ENCODE results near the gene FOXO4.

FOXO4 gene

DNA sequence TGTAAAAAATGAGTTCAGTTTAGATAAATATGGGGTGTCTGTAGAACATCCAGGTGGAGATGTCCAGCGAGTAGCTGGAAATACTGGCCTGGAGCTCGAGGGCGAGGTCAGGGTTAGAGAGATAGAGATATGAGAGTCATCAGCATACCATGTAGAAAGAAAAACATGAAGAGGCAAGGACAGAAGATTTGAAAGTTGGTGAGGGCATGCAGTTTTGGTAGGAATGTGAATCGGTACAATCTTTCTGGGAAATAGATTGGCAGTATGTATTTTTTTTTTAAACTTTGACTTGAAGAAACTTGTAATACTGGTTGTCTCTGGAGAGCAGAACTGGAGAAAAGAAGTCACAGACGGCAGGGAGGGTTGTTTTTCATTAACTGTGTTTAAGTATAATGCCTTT lies 25.1 kb upstream of the FOXO4 start:
- no peak for TF ChIP-seq EZH2 (optimal IDR thresholded peaks at IDR 0.05; ENCODE audit: low read depth, low read length)
- no peak for TF ChIP-seq EZH2phosphoT487 (IDR thresholded peaks at IDR 0.05; ENCODE audit: low read length)
- TF ChIP-seq, protein P1, sequence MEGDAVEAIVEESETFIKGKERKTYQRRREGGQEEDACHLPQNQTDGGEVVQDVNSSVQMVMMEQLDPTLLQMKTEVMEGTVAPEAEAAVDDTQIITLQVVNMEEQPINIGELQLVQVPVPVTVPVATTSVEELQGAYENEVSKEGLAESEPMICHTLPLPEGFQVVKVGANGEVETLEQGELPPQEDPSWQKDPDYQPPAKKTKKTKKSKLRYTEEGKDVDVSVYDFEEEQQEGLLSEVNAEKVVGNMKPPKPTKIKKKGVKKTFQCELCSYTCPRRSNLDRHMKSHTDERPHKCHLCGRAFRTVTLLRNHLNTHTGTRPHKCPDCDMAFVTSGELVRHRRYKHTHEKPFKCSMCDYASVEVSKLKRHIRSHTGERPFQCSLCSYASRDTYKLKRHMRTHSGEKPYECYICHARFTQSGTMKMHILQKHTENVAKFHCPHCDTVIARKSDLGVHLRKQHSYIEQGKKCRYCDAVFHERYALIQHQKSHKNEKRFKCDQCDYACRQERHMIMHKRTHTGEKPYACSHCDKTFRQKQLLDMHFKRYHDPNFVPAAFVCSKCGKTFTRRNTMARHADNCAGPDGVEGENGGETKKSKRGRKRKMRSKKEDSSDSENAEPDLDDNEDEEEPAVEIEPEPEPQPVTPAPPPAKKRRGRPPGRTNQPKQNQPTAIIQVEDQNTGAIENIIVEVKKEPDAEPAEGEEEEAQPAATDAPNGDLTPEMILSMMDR (IDR thresholded peaks at IDR 0.05; ENCODE audit: low read length): no peak
- 0 out of 2 replicates have a peak, but pooled peaks cover 5% of the 10 kb centered on the region for H3K4me1 ChIP-seq (ENCODE audit: low read length)
- H2AFZ ChIP-seq (ENCODE audit: low read length): no peak overlapping the region
- H3K4me2 ChIP-seq (ENCODE audit: low read depth, low read length): no peak overlapping the region
- H3K9me3 ChIP-seq (replicated peaks; ENCODE audit: insufficient read depth, low read length): no peaks in the 10 kb centered on the region
- H3K79me2 ChIP-seq (ENCODE audit: low read length): peaks cover 24% of the 10 kb centered on the region
- no peaks in the 10 kb centered on the region for H3K9me2 ChIP-seq (replicated peaks; ENCODE audit: insufficient read depth, low read length)
- H3K27ac ChIP-seq (ENCODE audit: low read length): no peak overlapping the region
- no peaks in the 10 kb centered on the region for H4K20me1 ChIP-seq (ENCODE audit: insufficient read depth, low read length)
- H3K36me3 ChIP-seq (replicated peaks; ENCODE audit: insufficient read depth, low read length): no peaks in the 10 kb centered on the region
- no peaks in the 10 kb centered on the region for H3K27me3 ChIP-seq (replicated peaks; ENCODE audit: insufficient read depth, low read length)
- no peak overlapping the region for H3K9ac ChIP-seq (ENCODE audit: low read length)
- H3K4me3 ChIP-seq (ENCODE audit: low read length): no peak overlapping the region
- H3F3A ChIP-seq (ENCODE audit: insufficient read depth, low read length): peaks cover 4% of the 10 kb centered on the region; the same call in 1 of the 2 replicates
- no peak for DNase-seq

DNA sequence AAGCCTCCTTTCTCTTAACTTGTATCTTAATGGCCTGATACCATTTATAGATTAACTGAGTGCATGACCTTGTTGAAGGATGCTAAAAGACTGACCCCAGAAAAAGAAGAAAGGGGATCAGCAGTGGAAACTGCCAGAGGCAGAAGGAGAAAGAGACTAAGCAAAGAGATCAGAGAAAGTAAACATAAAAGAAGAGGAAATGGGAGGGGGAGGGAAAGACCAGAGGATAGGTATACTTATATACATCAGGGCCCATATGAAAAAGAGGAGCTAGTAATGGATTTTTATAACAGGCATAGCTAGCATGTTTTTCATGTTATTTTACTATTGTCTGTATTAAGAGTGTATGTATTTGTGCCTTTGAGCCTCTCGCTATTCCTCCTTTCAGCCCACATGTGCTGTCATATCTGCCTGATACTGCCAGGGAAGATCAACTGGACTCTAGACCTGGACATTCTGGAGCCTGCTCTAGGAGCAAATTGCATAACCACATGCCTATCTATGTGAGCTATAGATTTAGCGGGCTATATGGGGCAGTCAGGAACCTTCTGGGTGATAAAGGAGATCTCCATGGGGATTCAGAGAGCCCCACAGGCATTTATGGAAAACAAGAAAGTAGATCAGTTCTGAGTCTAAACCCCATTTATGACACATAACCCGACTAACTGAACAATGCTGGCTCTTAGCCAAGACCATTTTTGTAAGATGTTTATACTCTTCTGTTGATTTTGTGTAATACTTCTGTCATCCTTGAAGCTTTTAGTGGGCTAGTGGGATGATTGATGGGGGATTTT lies 14.1 kb upstream of the FOXO4 start:
- Histone ChIP-seq H3K9me2 (replicated peaks; ENCODE audit: insufficient read depth, low read length) (no peaks in the 10 kb centered on the region), H3K4me2 (ENCODE audit: low read depth, low read length) (no peak overlapping the region), H2AFZ (ENCODE audit: low read length) (no peak overlapping the region), H3K9ac (ENCODE audit: low read length) (no peak overlapping the region), H3K4me1 (ENCODE audit: low read length) (no peaks in the 10 kb centered on the region), H3K36me3 (replicated peaks; ENCODE audit: insufficient read depth, low read length) (no peaks in the 10 kb centered on the region), H4K20me1 (ENCODE audit: insufficient read depth, low read length) (no peaks in the 10 kb centered on the region), H3K27ac (ENCODE audit: low read length) (no peak overlapping the region), H3K9me3 (replicated peaks; ENCODE audit: insufficient read depth, low read length) (no peaks in the 10 kb centered on the region), H3K79me2 (ENCODE audit: low read length) (no peaks in the 10 kb centered on the region), H3K4me3 (ENCODE audit: low read length) (no peak overlapping the region), H3F3A (ENCODE audit: insufficient read depth, low read length) (no peaks in the 10 kb centered on the region), H3K27me3 (replicated peaks; ENCODE audit: insufficient read depth, low read length) (no peaks in the 10 kb centered on the region)
- DNase-seq: no peak
- TF ChIP-seq EZH2phosphoT487 (IDR thresholded peaks at IDR 0.05; ENCODE audit: low read length) (no peak), EZH2 (optimal IDR thresholded peaks at IDR 0.05; ENCODE audit: low read depth, low read length) (no peak)
- TF ChIP-seq, protein P1 (IDR thresholded peaks at IDR 0.05; ENCODE audit: low read length): no peak

DNA sequence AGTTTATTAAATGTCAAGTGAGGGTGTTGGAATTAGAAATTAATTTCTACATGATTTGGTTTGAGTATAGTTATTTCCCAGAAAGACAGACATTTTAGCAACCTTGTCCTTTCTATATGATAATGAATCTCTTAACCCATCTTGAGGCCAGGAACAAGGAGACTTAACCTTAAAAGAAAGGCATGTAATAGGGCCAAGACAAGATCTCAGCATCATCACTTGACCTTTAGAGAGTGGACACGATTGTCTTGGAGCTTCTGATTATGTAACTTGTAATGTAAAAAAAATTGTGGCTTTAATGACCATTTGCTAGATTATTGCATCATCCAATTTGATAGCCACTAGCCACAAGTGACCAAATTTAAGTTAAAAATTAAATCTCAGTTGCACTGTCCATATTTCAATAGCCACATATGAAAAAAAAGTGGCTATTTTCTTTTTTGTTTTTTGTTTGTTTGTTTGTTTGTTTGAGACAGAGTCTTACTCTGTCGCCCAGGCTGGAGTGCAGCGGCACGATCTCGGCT lies 13.5 kb upstream of the FOXO4 start:
- no peak overlapping the region for H3K27ac ChIP-seq (ENCODE audit: low read length)
- TF ChIP-seq EZH2 (optimal IDR thresholded peaks at IDR 0.05; ENCODE audit: low read depth, low read length): no peak
- no peak for TF ChIP-seq EZH2phosphoT487 (IDR thresholded peaks at IDR 0.05; ENCODE audit: low read length)
- TF ChIP-seq, protein P1 (IDR thresholded peaks at IDR 0.05; ENCODE audit: low read length): no peak
- H3K27me3 ChIP-seq (replicated peaks; ENCODE audit: insufficient read depth, low read length): no peaks in the 10 kb centered on the region
- no peaks in the 10 kb centered on the region for H4K20me1 ChIP-seq (ENCODE audit: insufficient read depth, low read length)
- no peak overlapping the region for H2AFZ ChIP-seq (ENCODE audit: low read length)
- H3K4me1 ChIP-seq (ENCODE audit: low read length): no peaks in the 10 kb centered on the region
- H3K36me3 ChIP-seq (replicated peaks; ENCODE audit: insufficient read depth, low read length): no peaks in the 10 kb centered on the region
- H3K9ac ChIP-seq (ENCODE audit: low read length): no peak overlapping the region
- no peaks in the 10 kb centered on the region for H3K79me2 ChIP-seq (ENCODE audit: low read length)
- no peaks in the 10 kb centered on the region for H3F3A ChIP-seq (ENCODE audit: insufficient read depth, low read length)
- no peaks in the 10 kb centered on the region for H3K9me3 ChIP-seq (replicated peaks; ENCODE audit: insufficient read depth, low read length)
- DNase-seq: no peak
- H3K4me2 ChIP-seq (ENCODE audit: low read depth, low read length): no peak overlapping the region
- no peak overlapping the region for H3K4me3 ChIP-seq (ENCODE audit: low read length)
- H3K9me2 ChIP-seq (replicated peaks; ENCODE audit: insufficient read depth, low read length): no peaks in the 10 kb centered on the region

All from MM.1S (cell line).